DMS114 treated with DMSO at 0.1 percent for 48 hours (cell line): Measurements from ENCODE around the gene STXBP6.

ENCODE experiments used
- DNase-seq: peaks from one replicate; lab custom pipeline; 2025; ENCODE audit not compliant: unreplicated experiment; lab: John Stamatoyannopoulos, UW

STXBP6 gene

DNA sequence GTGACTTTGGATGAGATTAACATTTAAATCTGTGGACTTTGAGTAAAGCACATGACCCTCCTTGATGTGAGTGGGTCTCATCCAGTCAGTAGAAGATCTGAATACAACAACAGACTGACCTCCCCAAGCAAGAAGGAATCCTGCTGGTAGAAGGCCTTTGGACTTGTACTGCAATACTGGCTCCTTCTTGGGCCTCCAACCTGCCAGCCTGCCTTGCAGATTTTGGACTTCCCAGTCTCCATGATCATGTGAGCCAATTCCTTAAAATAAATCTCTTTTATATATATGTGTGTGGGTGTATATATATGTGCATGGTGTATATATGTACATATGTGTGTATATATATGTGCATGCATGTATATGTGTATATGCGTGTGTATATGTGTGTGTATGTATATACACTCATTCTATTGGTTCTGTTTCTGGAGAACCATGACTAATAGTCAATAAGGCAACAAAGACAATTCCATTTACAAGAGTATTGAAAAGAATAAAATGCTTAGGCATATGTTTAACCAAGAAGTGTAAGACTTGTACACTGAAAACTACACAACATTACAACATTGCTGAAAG is 183.8 kb downstream of the STXBP6 start:
- DNase-seq: no peak

- no peak for DNase-seq
Measured at GRCh38 chr14:24863968-24864684, 185.8 kb downstream of the STXBP6 start.

- DNase-seq: no peak
Measured at GRCh38 chr14:24861083-24861630, 188.8 kb downstream of the STXBP6 start.

GRCh38 chr14:24859559-24859958 is 190.4 kb downstream of the STXBP6 start:
- DNase-seq: no peak

DNA sequence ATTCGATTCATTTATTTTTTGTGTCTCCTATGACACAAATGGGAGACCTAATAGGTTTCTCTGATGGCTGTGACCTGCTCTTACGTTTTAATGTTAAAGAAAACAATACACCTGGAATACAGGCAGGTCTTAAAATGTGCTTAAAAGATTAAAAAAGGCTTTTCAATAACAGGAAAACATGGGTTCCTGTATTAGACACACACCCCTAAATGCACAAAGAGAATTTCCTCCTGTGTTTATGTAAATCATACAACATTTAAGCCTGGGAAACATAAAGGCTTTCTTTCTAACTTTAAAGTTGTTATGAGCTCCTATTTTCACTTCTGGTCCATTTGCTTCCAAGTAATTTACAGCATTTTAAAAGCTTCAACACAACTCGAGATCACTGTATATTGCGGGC is 191.3 kb downstream of the STXBP6 start:
- no peak for DNase-seq

DNA sequence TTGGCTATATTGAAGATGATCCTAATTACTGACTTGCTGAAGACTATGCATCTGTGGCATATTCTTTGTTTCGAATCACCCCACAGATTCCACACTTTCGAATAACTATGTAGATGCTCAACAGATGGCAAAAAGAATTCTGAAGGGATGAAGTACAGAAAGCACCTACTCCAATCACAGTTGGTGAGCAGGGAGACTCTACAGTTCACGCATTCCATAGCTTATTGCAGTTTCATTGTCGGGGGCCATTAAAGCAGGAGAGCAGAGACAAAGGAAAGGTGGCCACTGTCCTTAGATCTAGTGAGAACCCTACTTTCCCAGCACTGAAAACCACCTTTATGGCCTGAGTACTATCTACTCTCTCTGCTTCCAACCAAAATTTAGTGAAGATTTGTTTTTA is 191.9 kb downstream of the STXBP6 start:
- no peak for DNase-seq

DNA sequence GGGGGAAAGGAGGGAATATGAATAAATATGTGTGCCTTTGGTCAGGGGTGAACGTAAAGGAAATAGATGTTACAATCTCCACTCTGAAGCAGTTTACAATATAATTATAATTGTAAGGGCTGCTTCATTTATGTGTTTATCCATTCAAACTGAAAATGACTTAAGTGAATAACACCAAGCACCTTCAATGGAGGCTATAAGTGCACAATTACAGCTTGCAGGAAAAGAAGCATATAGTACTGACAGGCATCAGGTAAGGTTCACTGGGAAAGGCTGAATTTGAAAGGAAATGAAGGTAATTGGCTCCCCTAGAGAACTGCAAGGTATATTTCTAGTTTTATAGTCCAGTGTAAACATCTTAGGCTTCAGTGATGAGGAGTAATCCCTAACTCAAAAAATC is 192.7 kb downstream of the STXBP6 start:
- no peak for DNase-seq

DNA sequence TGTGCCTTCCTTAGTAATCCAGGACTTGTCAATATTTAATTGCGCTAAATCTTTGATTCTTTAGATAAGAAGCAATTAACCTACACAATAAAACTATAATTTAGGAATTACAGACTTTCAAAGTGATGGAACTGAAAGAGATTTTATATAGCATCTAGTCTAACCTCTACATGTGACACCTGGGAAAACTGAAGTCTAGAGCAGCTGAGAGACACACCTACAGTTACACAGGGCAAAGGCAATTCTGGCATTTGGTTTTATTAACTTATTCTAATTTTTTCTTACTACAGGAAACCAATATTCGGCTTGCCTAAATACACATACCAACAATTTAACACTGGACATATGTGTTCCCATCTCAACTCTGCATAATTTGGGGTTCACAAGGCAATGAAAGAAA is 196.5 kb downstream of the STXBP6 start:
- no peak for DNase-seq

DNA sequence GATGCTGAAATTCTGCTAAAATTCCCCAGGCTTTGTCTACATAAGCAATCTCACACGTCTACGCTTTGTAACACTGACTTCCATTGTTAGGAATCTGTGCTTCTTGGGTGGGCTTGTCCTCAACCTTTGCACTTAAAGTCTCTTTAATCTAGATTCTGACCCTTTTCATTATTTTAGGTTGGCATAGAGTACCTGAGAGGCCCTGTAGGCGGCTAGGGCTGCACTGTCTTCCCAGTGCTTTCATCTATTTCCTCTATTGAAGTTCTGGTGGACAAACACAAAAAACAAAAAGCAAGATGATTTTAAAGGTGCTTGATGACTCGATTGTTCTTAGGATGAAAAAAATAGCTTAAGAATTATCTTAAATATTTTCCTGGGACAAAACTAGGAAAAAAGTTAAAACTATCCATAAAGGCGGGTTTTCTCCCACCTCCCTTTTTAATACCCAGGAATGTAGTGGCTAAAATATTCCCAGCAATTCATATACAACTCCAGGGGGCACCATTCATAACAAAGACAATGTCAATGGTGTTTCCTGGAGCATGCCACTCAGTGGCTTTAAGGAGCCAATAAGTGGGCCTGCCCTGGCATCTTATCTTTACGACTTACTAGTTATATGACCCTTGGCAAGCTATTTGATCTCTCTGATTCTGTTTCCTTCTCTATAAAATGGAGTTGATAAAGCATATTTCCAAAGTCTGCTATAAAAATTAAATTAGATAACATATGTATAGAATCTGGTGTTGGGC is 197.5 kb downstream of the STXBP6 start:
- DNase-seq: no peak

- DNase-seq: no peak
Measured at GRCh38 chr14:24851837-24852236, 198.1 kb downstream of the STXBP6 start.

- DNase-seq: no peak
Measured at GRCh38 chr14:24851406-24851805, 198.5 kb downstream of the STXBP6 start.

DNA sequence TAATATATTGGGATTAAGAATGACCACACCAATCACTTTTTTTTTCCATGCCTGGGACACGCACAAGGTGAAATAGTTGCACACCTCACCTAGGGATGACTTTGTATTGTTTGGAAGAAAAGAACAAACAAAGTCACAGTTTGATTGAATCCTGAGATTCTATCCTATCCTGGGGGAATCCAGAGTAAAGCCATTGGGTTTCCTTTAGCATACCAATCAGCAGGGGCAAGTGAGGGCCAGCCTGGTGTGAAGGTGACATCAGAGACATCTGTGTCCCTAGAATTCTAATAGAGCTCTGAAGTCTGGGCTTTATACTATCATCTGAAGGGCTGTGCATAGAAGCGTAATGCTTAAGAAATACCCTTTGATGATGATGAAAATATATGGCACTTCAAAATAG is 199.9 kb downstream of the STXBP6 start:
- no peak for DNase-seq

DNA sequence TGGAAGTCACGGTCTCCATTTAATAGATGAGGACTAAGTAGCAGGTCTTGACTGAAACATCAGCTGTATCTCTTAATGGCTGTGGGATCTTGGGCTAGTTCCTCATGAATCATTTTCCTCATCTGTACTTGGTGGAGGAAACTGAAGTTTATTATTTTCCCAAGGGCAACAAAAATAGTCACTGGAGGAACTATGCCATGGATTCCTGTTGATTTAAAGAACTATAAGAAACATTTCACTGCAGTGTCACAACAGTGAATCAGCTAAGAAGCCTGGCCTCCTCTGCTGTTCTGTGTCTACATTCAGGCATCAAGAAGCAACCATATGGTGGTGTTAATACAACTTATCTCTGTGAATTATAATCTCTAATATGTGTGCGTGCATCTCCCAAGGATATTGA is 200.5 kb downstream of the STXBP6 start:
- DNase-seq: no peak

- no peak for DNase-seq
Measured at GRCh38 chr14:24848102-24848790, 201.7 kb downstream of the STXBP6 start.

GRCh38 chr14:24847568-24848095 is 202.3 kb downstream of the STXBP6 start:
- no peak for DNase-seq

- DNase-seq: no peak
Measured at GRCh38 chr14:24846261-24846660, 203.7 kb downstream of the STXBP6 start.

DNA sequence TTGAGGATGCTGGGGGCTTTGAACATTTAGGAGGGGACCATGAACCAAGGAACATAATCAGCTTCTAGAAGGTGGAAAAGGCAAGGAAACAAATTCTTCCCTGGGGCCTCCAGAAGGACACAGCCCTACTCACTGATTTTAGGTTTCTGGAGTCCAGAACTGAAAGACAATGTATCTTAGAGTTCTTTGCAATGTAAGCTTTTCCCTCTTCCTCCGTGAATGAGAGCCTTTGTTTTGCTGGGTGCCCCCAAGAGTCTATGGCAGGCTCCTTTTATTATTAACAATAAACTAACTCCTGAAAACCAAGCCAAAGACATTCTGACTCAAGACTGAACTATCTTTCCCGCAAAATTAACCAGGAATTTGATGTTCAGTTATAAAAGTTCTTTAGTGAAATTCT is 204.1 kb downstream of the STXBP6 start:
- no peak for DNase-seq

- no peak for DNase-seq
Measured at GRCh38 chr14:24844011-24844410, 205.9 kb downstream of the STXBP6 start.

DNA sequence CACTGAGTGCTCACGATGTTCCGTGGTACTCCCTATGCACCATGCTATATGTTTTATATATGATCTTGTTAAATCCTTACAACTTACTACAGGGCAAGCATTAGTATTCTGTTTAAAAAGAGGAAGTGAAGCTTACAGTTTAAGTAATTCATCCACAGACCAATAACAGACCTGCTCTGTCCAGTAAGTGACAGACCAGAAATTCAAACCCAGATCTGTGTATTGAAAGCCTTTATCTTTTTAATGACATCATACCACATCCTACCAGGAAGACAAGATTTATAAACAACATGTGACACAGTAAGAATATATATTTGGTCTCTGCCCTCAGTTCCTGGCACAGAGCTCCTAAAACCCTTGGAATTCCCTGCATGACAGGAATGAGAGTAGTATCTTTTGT is 206.5 kb downstream of the STXBP6 start:
- DNase-seq: no peak

- DNase-seq: no peak
Measured at GRCh38 chr14:24840204-24840893, 209.6 kb downstream of the STXBP6 start.
